Measurements from ENCODE around the gene DTWD2. TPM values are rescaled to one million over a fixed set of nuclear protein-coding genes. Genes with fewer than 3 reads are reported as not detected.
"Not testable (repeated sequence)": the region's sequence is repeated elsewhere in the genome, so short reads cannot be mapped to it uniquely, and the experiment has no call there.

DTWD2 gene
- total RNA-seq, 4 donors from 2014 or later = 7.9 to 14.2 (median 12.6) TPM

DNA sequence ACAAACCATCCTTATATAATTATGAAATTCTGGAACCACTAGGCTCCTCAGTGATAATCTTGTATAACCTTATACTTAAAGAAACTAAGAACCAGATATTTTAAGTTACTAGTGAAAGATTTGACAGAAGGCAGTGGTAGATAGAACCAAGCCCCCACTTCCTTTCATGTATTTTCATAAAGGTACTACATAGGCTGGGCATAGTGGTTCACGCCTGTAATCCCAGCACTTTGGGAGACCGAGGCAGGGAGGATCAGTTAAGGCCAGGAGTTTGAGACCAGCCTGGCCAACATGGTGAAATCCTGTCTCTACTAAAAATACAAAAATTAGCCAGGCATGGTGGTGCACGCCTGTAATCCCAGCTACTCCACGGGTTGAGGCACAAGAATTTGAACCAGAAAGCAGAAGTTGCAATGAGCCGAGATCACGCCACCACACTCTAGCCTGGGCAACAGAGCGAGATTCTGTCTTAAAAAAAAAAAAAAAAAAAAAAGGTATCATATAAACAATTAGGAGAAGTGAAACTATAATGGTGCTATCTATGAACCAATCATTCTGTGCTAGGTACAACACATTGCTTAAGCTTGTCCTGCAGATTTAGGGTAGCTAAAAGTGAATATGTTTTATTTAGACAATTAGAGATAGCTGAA is 27.9 kb upstream of the DTWD2 start:
- 79 to 94% methylated on average over 4 to 5 of the region's 7 CpGs for WGBS, 2 donors (ENCODE audit: low coverage in 1 of 2)

DNA sequence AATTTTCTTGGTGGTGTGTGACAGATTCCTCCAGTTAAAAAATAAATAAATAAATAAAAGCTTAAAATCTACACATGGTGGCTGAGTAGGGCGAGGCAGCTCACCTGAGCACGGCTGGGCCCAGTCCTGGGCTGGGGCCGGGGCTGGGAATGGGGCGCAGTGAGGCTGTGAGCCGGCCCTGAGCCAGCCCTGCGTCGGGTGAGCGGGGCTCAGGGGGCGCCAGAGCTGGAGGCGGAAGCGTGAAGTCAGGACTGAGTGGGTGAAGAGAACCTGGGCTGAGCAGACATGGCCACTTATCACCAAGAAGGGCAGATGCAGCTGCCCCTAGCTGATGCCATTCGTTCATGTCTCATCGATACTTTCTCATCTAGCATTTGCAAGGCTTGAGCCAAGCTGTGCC is 22.8 kb upstream of the DTWD2 start:
- no peak for ATAC-seq
- TF ChIP-seq EP300 (IDR thresholded peaks at IDR 0.05) = no peak
- TF ChIP-seq, protein P1, sequence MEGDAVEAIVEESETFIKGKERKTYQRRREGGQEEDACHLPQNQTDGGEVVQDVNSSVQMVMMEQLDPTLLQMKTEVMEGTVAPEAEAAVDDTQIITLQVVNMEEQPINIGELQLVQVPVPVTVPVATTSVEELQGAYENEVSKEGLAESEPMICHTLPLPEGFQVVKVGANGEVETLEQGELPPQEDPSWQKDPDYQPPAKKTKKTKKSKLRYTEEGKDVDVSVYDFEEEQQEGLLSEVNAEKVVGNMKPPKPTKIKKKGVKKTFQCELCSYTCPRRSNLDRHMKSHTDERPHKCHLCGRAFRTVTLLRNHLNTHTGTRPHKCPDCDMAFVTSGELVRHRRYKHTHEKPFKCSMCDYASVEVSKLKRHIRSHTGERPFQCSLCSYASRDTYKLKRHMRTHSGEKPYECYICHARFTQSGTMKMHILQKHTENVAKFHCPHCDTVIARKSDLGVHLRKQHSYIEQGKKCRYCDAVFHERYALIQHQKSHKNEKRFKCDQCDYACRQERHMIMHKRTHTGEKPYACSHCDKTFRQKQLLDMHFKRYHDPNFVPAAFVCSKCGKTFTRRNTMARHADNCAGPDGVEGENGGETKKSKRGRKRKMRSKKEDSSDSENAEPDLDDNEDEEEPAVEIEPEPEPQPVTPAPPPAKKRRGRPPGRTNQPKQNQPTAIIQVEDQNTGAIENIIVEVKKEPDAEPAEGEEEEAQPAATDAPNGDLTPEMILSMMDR (IDR thresholded peaks at IDR 0.05) = no peak
- TF ChIP-seq POLR2AphosphoS5 (IDR thresholded peaks at IDR 0.05) = no peak
- no peaks in the 10 kb centered on the region for H3K9me3 ChIP-seq
- H3K4me3 ChIP-seq = no peak overlapping the region
- H3K4me1 ChIP-seq = no peaks in the 10 kb centered on the region
- no peaks in the 10 kb centered on the region for H3K27me3 ChIP-seq
- H3K27ac ChIP-seq = no peak overlapping the region
- H3K36me3 ChIP-seq = no peaks in the 10 kb centered on the region
- 94 to 97% methylated on average over 5 to 7 of the region's 13 CpGs for WGBS, 2 donors (ENCODE audit: low coverage in 1 of 2)

More for the DNA sequence above, 27.9 kb upstream of the DTWD2 start:
- no peaks in the 10 kb centered on the region for H3K27me3 ChIP-seq
- TF ChIP-seq EP300 (IDR thresholded peaks at IDR 0.05) (no peak), POLR2A (IDR thresholded peaks at IDR 0.05) (no peak), POLR2AphosphoS5 (IDR thresholded peaks at IDR 0.05) (no peak)
- TF ChIP-seq, protein P1 (IDR thresholded peaks at IDR 0.05) = no peak
- H3K9me3 ChIP-seq = no peaks in the 10 kb centered on the region
- ATAC-seq = no peak
- no peak overlapping the region for H3K4me3 ChIP-seq
- H3K27ac ChIP-seq = no peak overlapping the region
- no peaks in the 10 kb centered on the region for H3K36me3 ChIP-seq
- no peaks in the 10 kb centered on the region for H3K4me1 ChIP-seq

DNA sequence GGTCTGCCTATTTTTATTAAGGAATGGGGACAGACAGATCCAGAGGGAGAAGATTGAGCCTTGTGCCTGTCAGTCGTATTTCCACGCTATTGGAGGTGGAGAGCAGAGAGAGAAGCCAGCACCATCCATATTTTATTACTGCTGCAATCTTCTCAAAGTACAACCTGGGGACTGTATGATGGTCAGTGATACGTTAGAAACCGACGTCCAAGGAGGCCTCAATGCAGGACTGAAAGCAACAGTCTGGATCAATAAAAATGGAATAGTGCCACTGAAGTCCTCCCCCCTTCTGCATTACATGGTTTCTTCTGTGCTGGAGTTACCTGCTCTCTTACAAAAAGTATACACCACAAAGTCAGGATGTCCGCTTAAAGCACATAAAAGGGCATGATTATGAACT is 21.9 kb upstream of the DTWD2 start:
- Histone ChIP-seq H3K27ac (no peak overlapping the region), H3K4me3 (no peak overlapping the region), H3K36me3 (no peaks in the 10 kb centered on the region), H3K27me3 (no peaks in the 10 kb centered on the region), H3K4me1 (no peaks in the 10 kb centered on the region), H3K9me3 (no peaks in the 10 kb centered on the region)
- 87 to 95% methylated on average over 5 to 6 of the region's 6 CpGs for WGBS, 2 donors (ENCODE audit: low coverage in 1 of 2)
- TF ChIP-seq, protein P1 (IDR thresholded peaks at IDR 0.05) = no peak
- no peak for TF ChIP-seq POLR2AphosphoS5 (IDR thresholded peaks at IDR 0.05)
- no peak for TF ChIP-seq POLR2A (IDR thresholded peaks at IDR 0.05)
- TF ChIP-seq EP300 (IDR thresholded peaks at IDR 0.05) = no peak
- ATAC-seq = no peak

DNA sequence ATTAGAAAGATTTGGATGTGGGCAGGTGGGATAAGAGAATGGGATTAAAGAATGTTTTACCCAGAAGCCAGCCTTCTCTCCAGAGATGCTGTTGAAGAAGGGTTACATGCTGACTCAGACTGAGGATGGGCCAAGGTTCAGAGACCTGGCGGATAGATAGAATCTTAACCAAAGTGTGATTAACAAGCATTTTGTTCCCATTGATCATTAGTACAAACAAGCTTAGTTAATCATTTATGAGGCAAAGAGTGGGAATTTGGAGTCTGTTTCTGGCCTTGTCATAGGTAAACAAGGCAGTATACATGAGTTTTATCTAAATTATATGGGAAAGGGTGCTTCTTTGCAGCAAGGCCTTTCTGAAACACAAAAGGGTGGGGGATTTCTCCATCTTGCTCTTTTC is 20.8 kb upstream of the DTWD2 start:
- TF ChIP-seq EP300 (IDR thresholded peaks at IDR 0.05) (no peak), POLR2A (IDR thresholded peaks at IDR 0.05) (no peak), POLR2AphosphoS5 (IDR thresholded peaks at IDR 0.05) (no peak)
- TF ChIP-seq, protein P1 (IDR thresholded peaks at IDR 0.05) = no peak

DNA sequence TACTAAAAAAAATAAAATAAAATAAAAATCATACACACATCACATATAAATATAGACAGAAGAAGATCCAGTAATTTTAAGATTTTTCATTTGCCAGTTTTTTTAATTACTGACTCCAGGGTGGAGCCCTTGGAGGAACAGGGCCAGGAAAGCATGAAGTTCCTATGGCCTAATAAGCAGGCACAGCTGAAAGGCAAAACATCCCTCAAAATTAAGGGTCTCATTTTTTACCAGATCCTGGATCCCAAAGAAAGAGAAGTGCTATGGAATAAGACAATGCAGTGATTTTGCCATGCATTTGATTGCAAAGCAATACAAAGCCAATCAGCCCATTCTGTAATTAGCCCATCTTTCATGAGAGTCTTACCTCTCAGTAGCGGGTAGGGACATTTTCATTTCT is 11.3 kb upstream of the DTWD2 start:
- ATAC-seq = no peak
- WGBS, 2 donors (ENCODE audit: low coverage in 1 of 2) = 90 to 100% methylated on average over 1 of the region's 1 CpG

More for the DNA sequence above, 20.8 kb upstream of the DTWD2 start:
- H3K4me3 ChIP-seq = no peak overlapping the region
- ATAC-seq = no peak
- no peaks in the 10 kb centered on the region for H3K27me3 ChIP-seq
- H3K9me3 ChIP-seq = no peaks in the 10 kb centered on the region
- no peaks in the 10 kb centered on the region for H3K4me1 ChIP-seq
- 83 to 91% methylated on average over 1 of the region's 1 CpG for WGBS, 2 donors (ENCODE audit: low coverage in 1 of 2)
- no peaks in the 10 kb centered on the region for H3K36me3 ChIP-seq
- H3K27ac ChIP-seq = no peak overlapping the region

DNA sequence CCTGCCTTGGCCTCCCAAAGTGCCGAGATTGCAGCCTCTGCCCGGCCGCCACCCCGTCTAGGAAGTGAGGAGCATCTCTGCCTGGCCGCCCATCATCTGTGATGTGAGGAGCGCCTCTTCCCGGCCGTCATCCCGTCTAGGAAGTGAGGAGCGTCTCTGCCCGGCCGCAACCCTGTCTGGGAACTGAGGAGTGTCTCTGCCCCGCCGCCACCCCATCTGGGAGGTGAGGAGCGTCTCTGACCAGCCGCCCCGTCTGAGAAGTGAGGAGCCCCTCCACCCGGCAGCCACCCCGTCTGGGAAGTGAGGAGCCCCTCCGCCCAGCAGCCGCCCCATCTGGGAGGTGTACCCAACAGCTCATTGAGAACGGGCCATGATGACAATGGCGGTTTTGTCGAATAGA is 10.5 kb upstream of the DTWD2 start:
- H3K4me1 ChIP-seq, ATAC-seq, H3K4me3 ChIP-seq, H3K27me3 ChIP-seq, H3K36me3 ChIP-seq, H3K9me3 ChIP-seq, H3K27ac ChIP-seq: not testable (repeated sequence)
- WGBS, 2 donors (ENCODE audit: low coverage in 1 of 2) = no CpG with 5 or more reads among the region's 24 CpGs

More for the DNA sequence above, 11.3 kb upstream of the DTWD2 start:
- Histone ChIP-seq H3K4me1 (no peaks in the 10 kb centered on the region), H3K9me3 (no peaks in the 10 kb centered on the region), H3K36me3 (no peaks in the 10 kb centered on the region), H3K27me3 (no peaks in the 10 kb centered on the region), H3K4me3 (no peak overlapping the region), H3K27ac (no peak overlapping the region)
- TF ChIP-seq EP300 (IDR thresholded peaks at IDR 0.05) = no peak
- TF ChIP-seq, protein P1 (IDR thresholded peaks at IDR 0.05) = no peak
- TF ChIP-seq POLR2A (IDR thresholded peaks at IDR 0.05) = no peak
- TF ChIP-seq POLR2AphosphoS5 (IDR thresholded peaks at IDR 0.05) = no peak

Data from gastroesophageal sphincter (tissue), 4 donors.